Umbilical cord (tissue), 2 donors: ENCODE results near the gene CHD9. TPM values are rescaled to one million over a fixed set of nuclear protein-coding genes. Genes with fewer than 3 reads are reported as not detected.
"Not testable (repeated sequence)": the region's sequence is repeated elsewhere in the genome, so short reads cannot be mapped to it uniquely, and the experiment has no call there.

ENCODE experiments used
- DNase-seq: peaks from one replicate; pipeline ENCODE4 v3.0.0-alpha.2; 2015; ENCODE audit warnings: low spot score
- total RNA-seq: library from RNA; depleted of rRNA; stranded (reverse); fragments of >200 nt; gene quantifications from one replicate; pipeline ENCODE4 v1.2.3, GENCODE V29; 2014; ENCODE audit warnings: low replicate concordance; ENCODE audit not compliant: insufficient read depth

The CHD9 gene
- total RNA-seq, 1 donor from 2014 or later, result 159 TPM

- peak; percentile 80 for DNase-seq
These were observed 74.7 kb downstream of the CHD9 start for GRCh38 chr16:53129281-53130158.

GRCh38 chr16:53130159-53131049, 75.6 kb downstream of the CHD9 start:
- DNase-seq, result peak; percentile 98

GRCh38 chr16:53131050-53131362, 76.2 kb downstream of the CHD9 start:
- DNase-seq, result no peak

GRCh38 chr16:53131363-53132071, 76.7 kb downstream of the CHD9 start:
- DNase-seq, result peak; percentile 56

DNA sequence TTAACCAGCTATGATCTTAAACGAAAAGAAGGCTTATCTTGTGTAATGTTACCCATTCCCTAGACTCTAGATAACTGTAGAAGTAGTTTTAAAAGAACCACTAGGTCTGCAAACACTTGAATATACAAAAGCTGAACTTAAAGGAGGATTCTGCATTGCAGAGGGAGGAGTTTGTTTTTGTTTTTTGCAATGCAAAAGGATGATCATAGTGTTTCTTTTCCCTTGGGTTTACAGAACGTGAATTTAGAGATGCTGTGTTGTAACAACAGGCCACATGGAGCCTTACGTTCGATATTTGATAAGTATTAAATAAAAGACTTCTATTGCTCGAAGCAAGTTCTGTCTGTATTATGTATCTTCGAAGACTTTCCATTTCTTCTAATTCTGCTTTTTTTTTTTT, 77.6 kb downstream of the CHD9 start:
- DNase-seq, result no peak

GRCh38 chr16:53135329-53135728, 80.5 kb downstream of the CHD9 start:
- DNase-seq, result no peak

DNA sequence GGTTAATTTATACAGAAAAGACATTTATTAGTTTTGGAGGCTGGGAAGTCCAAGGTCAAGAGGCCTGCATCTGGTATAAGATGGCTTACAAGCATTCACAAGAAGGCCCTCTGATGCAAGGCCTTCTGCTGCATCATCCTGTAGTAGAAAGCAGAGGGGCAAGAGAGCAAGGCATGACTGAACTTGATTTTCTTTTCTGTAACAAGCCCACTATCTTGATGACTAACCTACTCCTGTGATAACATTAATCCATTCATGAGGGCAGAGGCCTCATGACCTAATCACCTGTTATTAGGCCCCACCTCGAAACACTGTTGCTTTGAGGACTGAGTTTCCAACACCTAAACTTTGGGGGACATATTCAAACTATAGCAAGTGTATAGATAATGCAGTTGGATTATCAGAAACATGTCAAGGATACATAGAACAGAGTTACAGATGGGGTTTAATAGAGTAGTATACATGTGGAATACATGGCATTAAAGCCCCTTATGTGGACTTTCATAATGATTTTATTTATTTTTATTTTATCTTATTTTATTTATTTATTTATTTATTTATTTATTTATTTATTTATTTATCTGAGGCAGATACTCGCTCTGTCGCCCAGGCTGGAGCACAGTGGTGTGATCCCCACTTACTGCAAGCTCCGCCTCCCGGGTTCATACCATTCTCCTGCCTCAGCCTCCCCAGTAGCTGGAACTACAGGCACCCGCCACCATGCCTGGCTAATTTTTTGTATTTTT, 88.2 kb downstream of the CHD9 start:
- DNase-seq, result no peak

GRCh38 chr16:53147500-53148065, 92.8 kb downstream of the CHD9 start:
- no peak for DNase-seq

DNA sequence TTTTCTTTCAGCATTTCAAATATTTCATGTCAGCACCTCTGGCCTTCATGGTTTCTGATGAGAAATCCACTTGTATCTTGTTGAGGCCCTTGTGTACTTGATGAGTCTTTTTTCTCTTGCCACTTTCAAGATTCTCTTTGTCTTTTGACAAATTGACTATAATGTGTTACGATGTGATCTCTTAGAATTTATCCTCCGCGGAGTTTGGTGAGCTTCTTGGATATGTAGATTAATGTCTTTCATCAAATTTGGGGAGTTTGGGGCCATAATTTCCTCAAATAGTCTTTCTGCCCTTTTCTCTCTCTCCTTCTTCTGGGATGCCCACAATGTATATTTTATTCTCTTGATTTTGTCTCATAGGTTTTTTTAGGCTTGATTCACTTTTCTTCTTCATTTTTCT, 96.0 kb downstream of the CHD9 start:
- no peak for DNase-seq

DNA sequence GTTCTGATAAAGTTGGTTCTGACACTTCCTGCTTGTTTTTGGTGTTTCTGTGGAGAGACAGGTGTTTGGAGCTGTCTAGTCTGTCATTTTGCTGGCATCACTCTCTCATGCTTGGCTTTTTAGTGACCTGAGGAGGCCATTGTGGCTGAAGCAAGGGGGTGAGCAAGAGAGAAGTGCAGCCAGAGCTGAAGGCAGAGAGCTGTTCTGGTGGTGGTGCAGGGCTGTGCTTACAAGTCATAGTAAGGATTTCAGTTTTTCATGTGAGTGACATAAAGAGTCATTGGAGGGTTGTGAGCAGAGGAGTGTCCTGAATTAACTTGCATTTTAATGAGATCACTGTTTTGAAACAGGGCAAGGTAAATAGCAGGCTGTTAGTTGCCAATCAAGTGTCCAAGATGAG, 97.5 kb downstream of the CHD9 start:
- DNase-seq, result no peak

DNA sequence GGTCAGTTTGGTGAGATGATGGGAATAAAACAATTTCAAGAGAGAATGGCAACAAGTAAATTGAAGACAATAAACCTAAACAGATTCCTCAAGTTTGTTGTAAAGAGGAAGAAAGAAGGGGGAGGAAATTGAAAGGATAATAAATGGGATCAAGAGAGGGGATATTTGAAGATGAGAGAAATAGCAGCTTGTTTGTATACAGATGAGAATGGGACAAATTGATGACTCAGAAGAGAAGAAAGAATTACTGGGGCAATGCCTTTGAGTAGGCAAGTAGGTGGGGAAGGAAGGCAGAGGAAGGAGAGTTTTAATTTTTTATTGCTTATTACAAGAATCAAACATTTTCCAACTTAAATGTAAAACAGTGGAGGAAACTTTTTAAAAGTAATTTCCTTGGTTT, 98.3 kb downstream of the CHD9 start:
- DNase-seq, result no peak

DNA sequence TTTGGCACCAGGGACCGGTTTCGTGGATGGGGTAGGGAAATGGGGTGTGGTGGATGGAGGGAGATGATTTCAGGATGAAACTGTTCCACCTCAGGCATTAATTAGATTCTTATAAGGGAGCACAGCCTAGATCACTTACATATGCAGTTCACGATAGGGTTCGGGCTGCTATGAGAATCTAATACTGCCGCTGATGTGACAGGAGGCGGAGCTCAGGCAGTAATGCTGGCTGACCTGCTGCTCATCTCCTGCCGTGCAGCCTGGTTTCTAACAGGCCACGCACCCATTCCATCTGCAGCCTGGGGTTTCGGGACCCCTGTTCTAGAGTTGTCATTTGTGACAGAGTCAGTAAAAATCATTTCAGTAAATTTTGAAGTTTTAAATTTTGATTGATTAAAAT, 99.7 kb downstream of the CHD9 start:
- no peak for DNase-seq

DNA sequence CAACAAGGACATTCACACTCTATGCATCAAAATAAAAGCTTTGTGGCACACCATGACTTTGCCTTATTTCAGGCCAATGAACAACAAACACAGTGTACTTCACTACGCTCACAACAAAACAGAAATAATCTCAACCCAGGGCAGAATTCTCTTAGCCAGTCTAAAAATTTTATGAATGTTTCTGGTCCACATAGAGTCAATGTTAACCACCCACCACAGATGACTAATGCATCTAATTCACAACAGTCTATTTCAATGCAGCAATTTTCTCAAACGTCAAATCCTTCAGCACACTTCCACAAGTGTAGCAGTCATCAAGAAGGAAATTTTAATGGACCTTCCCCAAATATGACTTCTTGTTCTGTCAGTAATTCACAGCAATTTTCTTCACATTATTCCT, 101.7 kb downstream of the CHD9 start:
- no peak for DNase-seq

DNA sequence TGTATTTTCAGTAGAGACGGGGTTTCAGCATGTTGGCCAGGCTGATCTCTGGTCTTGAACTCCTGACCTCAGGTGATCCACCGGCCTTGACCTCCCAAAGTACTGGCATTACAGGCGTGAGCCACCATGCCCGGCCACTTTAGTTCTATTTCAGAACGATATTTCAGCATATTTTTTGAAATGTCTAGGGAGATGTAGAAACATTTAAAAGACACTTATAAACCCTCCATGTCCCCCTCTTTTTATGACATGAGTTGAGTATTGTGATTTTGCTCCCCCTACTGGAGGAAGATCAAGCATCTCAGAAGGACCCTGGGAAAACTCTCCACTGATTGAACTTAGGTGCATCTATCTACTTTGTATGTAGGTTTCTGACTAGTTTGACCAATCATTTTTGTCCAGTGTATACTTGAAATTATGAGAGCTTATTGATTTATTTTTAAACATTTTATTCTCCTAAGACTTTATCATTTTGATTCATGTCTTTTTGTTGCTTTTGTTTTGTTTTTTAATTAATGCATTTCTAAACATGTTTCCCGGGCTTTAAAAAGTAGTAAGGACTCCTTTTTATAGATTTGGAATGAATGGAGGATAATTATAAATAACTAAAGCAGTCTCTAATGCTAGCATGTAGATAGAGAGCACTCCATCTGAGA, 105.1 kb downstream of the CHD9 start:
- peak; percentile 66 for DNase-seq

- no peak for DNase-seq
These were observed 111.3 kb downstream of the CHD9 start for GRCh38 chr16:53166099-53166498.

DNA sequence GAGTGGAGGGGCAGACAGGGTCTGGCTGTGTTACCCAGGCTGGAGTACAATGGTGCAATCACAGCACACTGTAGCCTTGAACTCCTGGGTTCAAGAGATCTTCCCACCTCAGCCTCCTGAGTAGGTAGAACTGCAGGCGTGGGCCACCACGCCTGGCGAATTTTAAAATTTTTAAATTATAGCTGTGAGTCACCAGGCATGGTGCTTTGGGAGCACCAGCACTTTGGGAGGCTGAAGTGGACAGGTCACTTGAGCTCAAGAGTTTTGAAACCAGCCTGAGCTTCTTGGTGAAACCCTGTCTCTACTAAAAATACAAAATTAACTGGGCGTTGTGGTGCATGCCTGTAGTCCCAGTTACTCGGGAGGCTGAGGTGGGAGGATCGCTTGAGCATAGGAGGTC, 114.0 kb downstream of the CHD9 start:
- no peak for DNase-seq

- no peak for DNase-seq
These were observed 117.7 kb downstream of the CHD9 start for GRCh38 chr16:53172517-53172916.

GRCh38 chr16:53175118-53175517, 120.3 kb downstream of the CHD9 start:
- no peak for DNase-seq

DNA sequence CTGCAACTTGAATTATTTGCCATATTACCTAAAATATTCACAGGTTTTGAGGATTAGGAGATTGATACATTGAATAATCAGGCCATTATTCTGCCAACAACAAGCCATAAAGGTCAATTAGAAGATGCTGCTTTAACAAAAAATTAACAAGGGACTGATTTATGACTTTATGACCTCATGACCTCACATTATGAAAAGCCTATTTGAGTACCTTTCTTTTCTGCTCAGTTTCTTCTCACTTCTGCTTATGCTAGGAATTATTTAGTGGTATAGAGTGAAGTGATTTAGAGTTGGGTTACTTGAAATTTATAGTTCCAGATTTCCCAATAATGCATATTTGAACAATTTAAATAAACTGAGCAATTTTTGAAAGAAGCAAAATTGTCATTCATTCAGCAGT, 121.6 kb downstream of the CHD9 start:
- no peak for DNase-seq

- no peak for DNase-seq
These were observed 128.7 kb downstream of the CHD9 start for GRCh38 chr16:53183442-53183841.

GRCh38 chr16:53185741-53186140, 130.9 kb downstream of the CHD9 start:
- DNase-seq, result not testable (repeated sequence)
